ENCODE data around the gene SEMA5A.

GRCh38 chr5:9283473-9283872, 262.4 kb downstream of the SEMA5A start:
- TF ChIP-seq CTCF (IDR thresholded peaks at IDR 0.05) (no peak), REST (IDR thresholded peaks at IDR 0.05; ENCODE audit: insufficient read depth in 1 of 2, low read depth in 2 of 2, low read length in 1 of 2) (no peak), TCF7L2 (IDR thresholded peaks at IDR 0.05; ENCODE audit: low read depth, low read length) (no peak)
